ENCODE measurements around the gene MAP3K14.
"Not testable (repeated sequence)": the region's sequence is repeated elsewhere in the genome, so short reads cannot be mapped to it uniquely, and the experiment has no call there.

MAP3K14 gene
- total RNA-seq = 97.7 reads per million, percentile 82 among the genes with 10 or more reads in this experiment

DNA sequence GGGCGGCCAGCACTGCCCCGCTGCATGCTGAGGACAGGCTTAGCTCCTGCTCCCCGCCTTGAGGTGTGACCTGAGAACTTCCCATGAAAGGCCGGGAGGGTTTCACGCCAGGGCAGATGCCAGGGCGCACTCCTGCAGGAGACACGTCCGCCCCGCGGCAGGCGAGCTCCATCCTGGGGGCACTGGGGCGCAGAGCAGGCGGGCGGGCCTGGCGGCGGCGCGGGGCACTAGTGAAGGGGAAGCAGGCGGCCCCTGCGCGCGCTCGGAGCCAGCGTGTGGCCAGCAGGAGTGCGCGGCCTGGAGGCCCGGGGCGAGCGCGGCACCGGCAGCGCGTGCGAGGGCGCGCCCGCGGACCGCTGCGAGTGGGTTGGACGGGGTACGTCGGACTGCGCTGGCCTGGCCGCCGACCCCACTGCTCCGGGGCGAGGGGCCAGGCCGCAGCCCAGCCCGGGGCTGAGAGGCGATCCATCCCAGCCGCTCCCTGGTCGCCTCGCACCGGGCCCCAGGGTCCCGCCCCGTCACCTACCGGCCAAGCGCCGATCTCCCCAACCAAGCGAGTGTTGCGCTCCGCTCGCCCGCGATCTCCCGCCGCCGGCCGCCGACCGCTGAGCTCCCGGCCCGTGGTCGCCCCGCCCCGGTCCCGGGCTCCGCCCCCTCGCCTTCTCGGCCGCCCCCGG is at the start of gene MAP3K14:
MAP3K14 (minus strand) TSS at position 587 of the 677 bp plus-strand sequence. CDS start 26,275 bp downstream, outside the sequence.
- peak; percentile 55 for DNase-seq

DNA sequence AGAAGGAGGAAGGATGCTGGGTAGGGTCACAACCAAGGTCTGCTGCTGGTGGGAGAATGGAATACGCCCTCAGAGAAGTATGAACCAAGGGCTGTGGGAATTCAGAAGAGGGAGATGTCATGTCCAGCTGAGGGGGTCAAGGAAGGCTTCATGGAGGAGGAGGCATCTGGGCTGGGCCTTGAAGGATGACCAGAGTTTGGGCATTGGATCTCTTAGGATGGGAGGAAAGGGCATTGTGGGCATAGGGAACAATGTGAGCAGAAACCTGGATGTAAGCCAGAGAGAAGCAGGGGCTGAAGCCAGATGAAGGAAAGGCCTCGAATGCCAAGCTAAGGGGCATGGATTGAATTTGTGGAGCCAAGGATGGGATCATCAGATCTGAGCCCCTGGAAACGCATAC is 49.2 kb upstream of the MAP3K14 start:
- no peak for DNase-seq

DNA sequence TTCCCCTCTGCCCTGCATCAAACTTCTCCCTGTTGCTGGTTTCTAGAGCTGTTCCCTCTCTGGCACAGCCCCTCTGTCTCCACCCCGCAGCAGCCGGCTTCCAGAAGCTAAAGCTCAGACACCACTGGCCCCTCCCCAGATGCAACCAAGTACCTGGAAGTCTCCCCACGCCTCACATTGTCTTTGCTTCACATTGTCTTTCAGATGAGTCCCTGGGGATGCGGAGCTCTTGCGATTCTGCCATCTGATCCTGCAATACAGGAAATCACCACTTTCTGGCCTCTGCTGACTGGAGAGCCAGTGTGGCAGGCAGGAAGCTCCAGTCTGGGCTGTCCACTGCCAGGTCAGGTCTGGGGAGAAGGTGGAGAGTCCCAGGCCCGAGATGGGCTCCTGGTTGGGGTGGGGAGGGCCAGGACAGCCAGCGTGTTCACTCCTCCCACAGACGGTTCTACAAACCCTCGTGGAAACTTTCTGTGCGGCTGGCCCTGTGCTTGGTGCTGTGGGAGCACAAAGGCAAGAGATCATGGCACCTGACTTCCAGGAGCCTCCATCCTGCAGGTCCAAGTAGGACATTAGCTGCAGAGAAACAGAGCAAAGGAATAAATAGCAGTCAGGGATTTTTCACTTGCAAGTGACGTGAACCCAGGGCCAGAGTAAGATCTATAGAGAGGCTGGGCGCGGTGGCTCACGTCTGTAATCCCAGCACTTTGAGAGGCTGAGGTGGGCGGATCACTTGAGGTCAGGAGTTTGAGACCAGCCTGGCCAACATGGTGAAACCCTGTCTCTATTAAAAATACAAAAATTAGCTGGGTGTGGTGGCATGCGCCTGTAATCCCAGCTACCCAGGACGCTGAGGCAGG is 47.9 kb upstream of the MAP3K14 start:
- no peak for DNase-seq

GRCh38 chr17:45363498-45363897 is 46.7 kb upstream of the MAP3K14 start:
- no peak for DNase-seq

GRCh38 chr17:45361976-45362375 is 45.2 kb upstream of the MAP3K14 start:
- DNase-seq = no peak

DNA sequence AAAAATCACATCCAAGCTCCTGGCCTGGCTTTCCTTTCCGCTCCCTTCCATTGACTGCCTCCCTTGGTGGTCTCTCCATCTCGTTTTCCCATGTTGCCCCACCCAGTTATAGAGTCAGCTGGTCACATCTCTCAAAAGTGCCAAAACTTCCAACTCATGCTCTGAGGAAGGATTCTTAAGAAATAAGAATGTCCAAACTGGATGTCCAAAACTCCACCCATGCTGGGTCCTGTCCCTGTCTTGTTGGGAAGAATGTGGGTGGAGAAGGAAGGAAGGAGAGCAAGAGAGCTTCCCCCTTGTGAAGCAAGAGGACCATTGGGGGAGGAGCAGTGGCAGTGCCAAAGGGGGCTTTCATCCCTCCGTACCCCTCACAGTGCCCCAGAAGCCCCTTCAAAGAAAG is 44.6 kb upstream of the MAP3K14 start:
- DNase-seq = no peak

DNA sequence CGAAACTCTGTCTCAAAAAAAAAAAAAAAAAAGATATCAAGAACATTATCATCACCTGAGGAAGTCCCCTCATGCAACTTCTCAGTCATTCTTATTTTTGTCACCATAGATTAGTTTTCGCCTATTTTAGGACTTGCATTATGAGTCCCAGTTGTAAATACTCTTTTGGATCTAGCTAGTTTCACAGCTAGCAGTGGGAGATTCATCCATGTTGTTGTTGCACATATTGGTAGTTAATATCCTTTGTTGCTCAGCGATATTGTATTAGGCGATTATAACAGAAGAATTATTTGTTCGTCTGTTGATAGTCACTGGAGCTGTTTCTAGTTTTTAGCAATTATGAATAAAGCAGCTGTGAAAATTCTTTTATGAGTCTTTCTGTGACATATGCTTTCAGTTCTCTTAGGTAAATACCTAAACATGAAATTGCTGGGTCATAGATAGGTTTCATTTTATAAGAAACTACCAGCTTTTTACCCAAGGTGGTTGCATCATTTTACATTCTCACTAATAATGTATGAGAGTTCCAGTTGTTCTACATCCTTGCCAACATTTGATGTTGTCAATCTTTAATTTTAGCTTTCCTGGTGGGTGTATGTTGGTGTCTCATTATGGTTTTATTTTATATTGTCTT is 40.7 kb upstream of the MAP3K14 start:
- DNase-seq = no peak

- no peak for DNase-seq
Measured at GRCh38 chr17:45355087-45355486, 38.3 kb upstream of the MAP3K14 start.

GRCh38 chr17:45353043-45353442 is 36.2 kb upstream of the MAP3K14 start:
- DNase-seq = no peak

DNA sequence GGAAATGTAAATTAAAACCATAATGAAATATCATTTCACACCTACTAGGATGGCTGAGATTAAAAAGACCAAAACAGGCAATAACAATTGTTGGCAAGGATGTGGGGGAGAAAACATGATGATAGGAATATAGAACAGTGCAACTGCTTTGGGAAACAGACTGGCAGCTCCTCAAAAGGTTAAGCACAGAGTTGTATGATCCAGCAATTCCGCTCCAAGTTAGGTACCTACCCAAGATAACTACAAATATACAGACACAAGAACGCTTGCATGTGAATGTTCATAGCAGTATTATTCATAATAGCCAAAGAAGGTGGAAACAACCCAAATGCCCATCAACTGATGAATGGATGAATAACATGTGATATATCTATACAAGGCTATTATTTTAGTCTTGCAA is 35.0 kb upstream of the MAP3K14 start:
- DNase-seq = no peak

DNA sequence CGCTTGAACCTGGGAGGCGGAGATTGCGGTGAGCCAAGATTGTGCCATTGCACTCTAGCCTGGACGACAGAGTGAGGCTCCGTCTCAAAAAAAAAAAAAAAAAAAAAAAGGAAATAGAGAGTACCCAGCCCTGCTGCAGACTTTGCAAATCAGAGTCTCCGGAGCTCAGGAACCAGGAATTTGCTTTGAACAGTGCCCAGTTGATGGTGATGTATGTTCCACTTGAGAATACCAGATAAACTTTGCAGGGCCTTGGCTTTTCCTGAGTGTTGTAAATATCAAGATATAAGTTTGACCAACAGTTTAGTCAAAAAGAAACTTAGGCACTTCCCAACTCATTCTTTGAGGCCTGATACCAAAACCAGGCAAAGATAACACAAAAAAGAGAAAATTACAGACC is 30.6 kb upstream of the MAP3K14 start:
- no peak for DNase-seq

DNA sequence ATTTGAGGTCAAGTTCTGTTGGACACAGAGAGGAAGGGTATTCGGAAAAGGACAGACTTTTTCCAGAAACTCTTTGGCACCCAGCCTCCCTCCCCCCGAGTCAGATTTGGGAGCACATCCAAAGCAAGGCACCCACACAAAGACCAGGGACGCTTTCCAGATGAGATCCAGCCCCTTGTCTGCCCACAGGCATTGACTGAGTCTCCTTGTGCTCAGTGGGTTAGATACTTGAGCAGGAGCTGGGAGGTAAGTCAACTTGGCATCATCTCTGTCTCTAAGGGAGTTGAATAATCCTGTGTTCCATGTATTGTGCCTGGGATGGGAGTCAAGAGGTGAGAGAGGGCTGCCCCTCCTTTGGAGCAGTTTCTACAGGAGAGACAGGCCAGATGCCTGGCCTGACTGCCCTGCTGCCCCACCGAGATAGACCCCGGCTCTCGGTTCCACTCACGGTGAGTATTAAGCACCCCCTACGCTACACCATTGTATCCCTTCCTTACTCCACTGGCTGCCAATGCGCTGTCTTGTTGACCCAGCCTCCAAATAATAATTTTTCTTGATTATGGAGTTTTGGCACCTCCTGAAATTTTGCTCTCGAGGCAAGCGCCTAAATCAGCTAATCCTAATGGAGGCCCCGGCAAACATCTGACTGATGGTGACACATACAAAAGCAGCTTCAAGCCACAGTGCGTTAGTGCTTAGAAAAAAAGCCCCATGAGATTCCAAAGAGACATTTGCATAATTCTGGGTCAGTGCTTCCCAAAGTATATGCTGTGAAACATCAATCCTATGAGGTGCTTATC is 29.6 kb upstream of the MAP3K14 start:
- no peak for DNase-seq

GRCh38 chr17:45345554-45346215 is 28.9 kb upstream of the MAP3K14 start:
- no peak for DNase-seq

- no peak for DNase-seq
Measured at GRCh38 chr17:45345246-45345553, 28.4 kb upstream of the MAP3K14 start.

DNA sequence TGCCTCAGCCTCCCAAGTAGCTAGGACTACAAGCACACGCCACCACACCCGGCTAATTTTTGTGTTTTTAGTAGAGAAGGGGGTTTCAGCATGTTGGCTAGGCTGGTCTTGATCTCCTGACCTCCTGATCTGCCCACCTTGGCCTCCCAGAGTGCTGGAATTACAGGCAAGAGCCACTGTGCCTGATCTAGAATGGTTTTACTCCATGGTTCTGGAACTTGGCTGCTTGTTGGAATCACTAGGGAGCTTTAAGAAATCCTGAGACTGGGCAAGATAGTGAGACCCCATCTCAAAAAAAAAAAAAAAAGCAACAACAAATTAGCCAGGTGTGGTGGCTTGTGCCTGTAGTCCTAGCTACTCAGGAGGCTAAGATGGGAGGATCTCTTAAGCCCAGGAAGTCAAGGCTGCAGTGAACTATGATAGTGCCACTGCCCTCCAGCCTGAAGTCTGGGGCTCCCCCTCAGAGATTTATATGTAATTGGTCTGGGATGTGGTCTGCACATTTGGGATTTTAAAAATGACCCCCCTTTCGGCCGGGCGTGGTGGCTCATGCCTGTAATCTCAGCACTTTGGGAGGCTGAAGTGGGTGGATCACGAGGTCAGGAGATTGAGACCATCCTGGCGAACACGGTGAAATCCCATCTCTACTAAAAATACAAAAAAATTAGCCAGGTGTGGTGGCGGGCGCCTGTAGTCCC is 27.3 kb upstream of the MAP3K14 start:
- not testable (repeated sequence) for DNase-seq

DNA sequence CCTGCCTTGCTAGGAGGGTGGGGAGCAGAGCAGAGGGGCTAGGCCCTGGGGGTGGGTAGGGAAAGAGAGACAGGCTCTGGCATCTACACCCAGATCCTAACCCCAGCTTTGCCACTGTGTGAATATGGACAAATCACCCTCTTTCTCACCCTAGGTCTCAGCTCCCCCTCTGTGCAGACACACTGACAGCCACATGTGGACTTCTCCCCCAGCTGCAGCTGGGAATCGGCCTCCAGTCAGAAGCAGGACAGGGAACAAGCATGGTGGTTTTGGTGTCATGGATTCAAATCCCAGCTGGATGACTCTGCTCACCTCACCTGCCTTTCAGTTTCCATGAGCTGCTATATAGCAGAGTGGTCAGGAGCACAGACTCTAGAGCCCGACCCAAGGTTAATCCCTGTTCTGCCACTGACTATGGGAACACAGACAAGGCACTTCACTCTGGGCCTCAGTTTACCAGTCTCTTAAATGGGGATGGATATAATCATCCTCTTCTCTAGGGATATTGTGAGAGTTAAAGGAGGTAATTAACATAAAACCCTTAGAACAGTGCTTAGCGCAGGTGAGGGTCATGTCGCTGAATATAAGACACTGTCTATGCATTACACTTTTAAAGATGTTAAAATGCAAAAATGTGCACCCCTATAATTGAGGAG is 26.2 kb upstream of the MAP3K14 start:
- no peak for DNase-seq

DNA sequence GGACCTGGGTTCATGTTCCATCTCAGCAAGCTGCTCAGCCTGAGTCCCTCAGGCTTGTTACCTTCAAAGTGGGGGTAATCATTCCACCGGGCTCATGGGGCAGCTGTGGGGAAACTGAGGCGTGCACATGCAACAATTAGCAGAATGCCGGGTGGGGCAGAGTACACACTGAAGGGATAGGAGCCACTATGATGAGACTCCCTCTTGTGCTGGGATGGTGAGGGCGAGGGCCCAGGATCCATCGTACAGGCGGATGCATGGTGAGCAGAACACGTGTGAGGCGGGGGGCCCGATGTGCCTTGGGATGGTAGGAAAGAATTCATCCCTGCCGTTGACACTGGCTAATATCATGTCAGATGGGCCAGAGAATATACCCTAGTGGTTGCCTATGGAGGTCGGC is 25.5 kb upstream of the MAP3K14 start:
- no peak for DNase-seq

DNA sequence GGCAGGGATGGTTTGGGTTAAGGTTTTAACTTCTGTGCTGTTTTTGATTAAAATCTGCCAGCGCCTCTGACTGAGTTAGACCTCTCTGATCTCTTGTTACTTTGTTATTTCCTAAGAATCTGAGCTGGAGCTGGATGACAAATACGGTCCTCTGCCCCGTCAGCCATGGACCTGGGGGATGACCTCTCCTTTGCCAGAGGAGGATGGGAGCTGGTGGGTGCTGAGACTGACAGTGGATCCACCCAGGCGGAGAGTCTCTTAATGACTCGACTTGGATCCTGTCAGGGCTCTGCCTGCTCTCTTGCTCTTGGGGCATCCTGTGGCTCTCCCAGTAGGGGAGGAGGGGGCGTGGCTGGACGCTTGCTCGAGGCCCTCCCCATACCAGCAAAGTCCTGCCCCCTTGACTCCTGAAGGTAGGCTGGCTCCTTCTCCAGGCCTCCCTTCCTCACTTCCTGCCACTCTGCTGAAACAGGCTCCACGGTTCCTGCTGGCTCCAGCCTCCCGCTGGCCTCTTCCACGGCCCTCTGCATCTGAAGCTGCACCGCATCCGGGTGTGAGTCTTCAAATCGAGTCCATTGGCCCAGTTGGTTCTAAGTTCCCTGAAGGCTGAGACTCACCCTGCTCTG is 24.8 kb upstream of the MAP3K14 start:
- no peak for DNase-seq

- no peak for DNase-seq
Measured at GRCh38 chr17:45339646-45340605, 23.1 kb upstream of the MAP3K14 start.

Measured in effector CD4-positive, alpha-beta T cell (primary cell).